ENCODE results near the gene HERC6.

- TF ChIP-seq CTCF (IDR thresholded peaks at IDR 0.05), result no peak
- no peak for TF ChIP-seq POLR2AphosphoS5 (IDR thresholded peaks at IDR 0.05; ENCODE audit: low read depth, low read length)
Observed at GRCh38 chr4:88352062-88352740, 26.5 kb upstream of the HERC6 start.
